Measurements from ENCODE around the gene GPX1. TPM values are rescaled to one million over a fixed set of nuclear protein-coding genes. Genes with fewer than 3 reads are reported as not detected.
"Not testable (repeated sequence)": the region's sequence is repeated elsewhere in the genome, so short reads cannot be mapped to it uniquely, and the experiment has no call there.

The GPX1 gene
- total and polyA plus RNA-seq, 5 experiments from 2014 or later = 73.6 to 249 (median 149) TPM

DNA sequence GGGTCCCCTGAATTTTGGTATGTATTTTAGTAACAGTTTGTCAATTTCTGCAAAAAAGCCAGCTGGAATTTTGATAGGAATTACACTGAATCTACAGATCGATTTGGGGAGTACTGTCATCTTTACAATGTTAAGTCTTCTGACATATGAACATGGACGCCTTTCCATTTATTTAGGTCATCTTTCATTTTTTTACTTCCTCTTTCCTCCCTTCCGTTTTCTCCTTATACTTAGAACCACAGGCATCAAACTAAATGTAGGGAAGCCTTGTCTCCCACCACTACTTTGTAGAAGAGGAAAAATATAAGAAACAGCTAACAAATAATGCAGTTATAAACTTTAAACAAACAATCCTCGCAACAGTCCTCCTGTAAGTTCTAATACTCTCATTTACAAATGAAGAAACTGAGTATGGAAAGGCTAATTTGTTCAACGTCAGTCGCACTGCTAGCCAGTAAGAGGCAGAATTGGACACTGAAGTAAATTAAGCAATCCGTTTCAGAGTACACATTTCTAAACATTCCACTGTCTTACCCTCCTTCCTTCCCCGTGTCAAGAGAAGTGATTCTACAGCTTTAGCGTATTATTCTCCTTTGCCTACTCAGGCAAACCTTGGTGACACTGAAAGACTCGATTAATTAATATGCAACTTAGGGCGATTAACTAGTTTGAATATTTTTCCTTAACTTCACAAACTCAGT lies 28.1 kb upstream of the GPX1 start:
- ATAC-seq (no peak), DNase-seq (no peak)
- POLR2A ChIA-PET = interaction anchor here (0.6 kb wide), 1 partner anchor 176 kb away, joined by 5 read pairs; no protein-coding TSS in a partner anchor
- peak overlapping the region in 5 of 10 donors; percentile 4 to 54 (median 48) for H3K4me3 Mint-ChIP-seq
- H3K4me1 Mint-ChIP-seq = peaks cover 20 to 83% (median 64%) of the 10 kb centered on the region in 4 donors
- H3K9me3 Mint-ChIP-seq = no peaks in the 10 kb centered on the region
- peak overlapping the region; percentile 15 to 79 (median 58) for H3K27ac Mint-ChIP-seq
- peaks cover 0 to 28% (median 0%) of the 10 kb centered on the region in 3 donors for H3K36me3 Mint-ChIP-seq
- H3K27me3 Mint-ChIP-seq = no peaks in the 10 kb centered on the region

DNA sequence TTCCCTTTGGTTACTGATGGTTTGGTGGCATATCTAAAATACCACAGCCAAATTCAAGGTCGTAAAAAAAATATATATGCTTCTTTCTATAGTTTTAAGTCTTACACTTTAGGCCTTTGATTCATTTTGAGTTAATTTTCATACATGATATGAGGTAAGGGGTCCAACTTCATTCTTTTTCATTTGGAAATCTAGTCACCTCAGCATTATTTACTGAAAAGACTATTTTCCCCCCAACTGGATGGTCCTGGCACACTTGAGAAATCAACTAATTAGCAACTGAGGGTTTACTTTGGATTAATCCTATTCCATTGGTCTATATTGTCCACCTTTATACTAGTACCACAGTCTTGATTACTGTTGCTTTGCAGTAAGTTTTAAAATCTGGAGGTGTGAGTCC lies 27.5 kb upstream of the GPX1 start:
- Mint-ChIP-seq H3K36me3 (peaks cover 0 to 28% (median 0%) of the 10 kb centered on the region in 3 donors), H3K4me3 (peak overlapping the region in 3 of 10 donors; percentile 4 to 49 (median 18)), H3K4me1 (peaks cover 20 to 82% (median 63%) of the 10 kb centered on the region in 4 donors), H3K27ac (peak overlapping the region in 4 of 10 donors; percentile 31 to 57 (median 50)), H3K9me3 (no peaks in the 10 kb centered on the region), H3K27me3 (no peaks in the 10 kb centered on the region)
- ATAC-seq (no peak), DNase-seq (no peak)
- POLR2A ChIA-PET = interaction anchor here (0.6 kb wide), 1 partner anchor 176 kb away, joined by 5 read pairs; no protein-coding TSS in a partner anchor

DNA sequence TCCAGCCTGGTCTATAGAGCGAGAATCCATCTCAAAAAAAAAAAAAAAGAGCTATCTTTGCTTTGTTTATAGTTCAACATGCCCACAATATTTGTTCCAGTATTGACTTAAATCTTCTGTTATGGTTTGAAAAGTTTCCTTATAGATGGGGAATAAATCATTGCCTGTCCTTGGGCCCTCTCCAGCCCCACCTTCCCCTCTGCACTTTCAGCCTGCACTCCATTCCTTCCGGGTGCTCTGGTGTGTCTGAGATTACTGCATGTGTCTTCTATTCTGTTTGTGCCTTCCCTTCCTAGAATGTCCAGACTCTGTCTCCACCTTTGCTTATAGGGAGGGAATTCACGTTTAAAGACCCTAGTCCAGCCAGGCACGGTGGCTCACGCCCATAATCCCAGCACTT lies 25.2 kb upstream of the GPX1 start:
- peaks cover 30 to 79% (median 69%) of the 10 kb centered on the region in 4 donors for H3K4me1 Mint-ChIP-seq
- peak overlapping the region in 7 of 10 donors; percentile 0 to 84 (median 47) for H3K27ac Mint-ChIP-seq
- no peaks in the 10 kb centered on the region for H3K27me3 Mint-ChIP-seq
- POLR2A ChIA-PET = no interaction called here
- ATAC-seq (no peak), DNase-seq (no peak)
- peaks cover 0 to 27% (median 0%) of the 10 kb centered on the region in 3 donors for H3K36me3 Mint-ChIP-seq
- H3K9me3 Mint-ChIP-seq = no peaks in the 10 kb centered on the region
- peak overlapping the region in 2 of 10 donors; percentile 15 to 36 for H3K4me3 Mint-ChIP-seq

DNA sequence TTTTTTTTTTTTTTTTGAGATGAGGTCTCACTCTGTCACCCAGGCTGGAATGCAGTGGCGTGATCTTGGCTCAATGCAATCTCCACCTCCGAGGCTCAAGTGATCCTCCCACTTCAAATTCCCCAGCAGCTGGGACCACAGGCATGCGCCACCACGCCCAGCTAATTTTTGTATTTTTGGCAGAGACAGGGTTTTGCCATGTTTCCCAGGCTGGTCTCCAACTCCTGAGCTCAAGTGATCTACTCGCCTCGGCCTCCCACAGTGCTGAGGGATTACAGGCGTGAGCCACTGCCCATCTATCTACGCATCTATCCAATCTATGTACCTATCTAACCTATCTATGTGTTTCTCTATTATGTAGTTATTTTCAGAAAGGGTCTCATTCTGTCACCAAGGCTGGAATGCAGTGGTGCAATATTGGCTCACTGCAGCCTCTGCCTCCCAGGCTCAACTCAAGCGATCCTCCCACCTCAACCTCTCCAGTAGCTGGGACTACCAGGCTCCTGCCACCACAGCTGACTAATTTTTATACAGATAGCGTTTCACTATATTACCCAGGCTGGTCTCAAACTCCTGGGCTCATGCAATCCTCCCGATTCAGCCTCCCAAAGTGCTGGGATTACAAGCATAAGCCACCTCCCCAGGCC lies 20.2 kb upstream of the GPX1 start:
- Mint-ChIP-seq H3K27me3 (no peaks in the 10 kb centered on the region), H3K9me3 (no peaks in the 10 kb centered on the region), H3K4me3 (peak overlapping the region in 4 of 10 donors; percentile 4 to 26 (median 18)), H3K4me1 (peaks cover 18 to 64% (median 53%) of the 10 kb centered on the region in 4 donors), H3K27ac (peak overlapping the region in 6 of 10 donors; percentile 16 to 85 (median 66)), H3K36me3 (peaks cover 0 to 40% (median 12%) of the 10 kb centered on the region in 3 donors)
- POLR2A ChIA-PET = no interaction called here
- DNase-seq (no peak), ATAC-seq (no peak)

DNA sequence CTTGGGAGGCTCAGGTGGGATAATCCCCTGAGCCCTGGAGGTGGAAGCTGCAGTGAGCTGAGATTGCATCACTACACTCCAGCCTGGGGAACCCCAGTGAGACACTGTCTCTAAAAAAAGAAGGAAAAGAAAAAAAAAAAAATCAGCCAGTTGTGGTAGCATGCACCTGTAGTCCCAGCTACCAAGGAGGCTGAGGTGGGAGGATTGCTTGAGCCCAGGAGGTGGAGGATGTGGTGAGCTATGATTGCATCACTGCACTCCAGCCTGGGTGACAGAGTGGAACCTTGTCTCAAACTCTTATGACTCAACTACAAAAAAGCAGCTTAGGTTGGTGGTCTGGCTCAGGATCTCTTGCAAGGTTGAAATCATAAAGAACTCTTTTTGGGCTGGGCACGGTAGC lies 19.3 kb upstream of the GPX1 start:
- Mint-ChIP-seq H3K9me3 (no peaks in the 10 kb centered on the region), H3K27ac (peak overlapping the region in 7 of 10 donors; percentile 18 to 73 (median 45)), H3K4me3 (peak overlapping the region in 3 of 10 donors; percentile 4 to 41 (median 14)), H3K4me1 (peaks cover 17 to 60% (median 51%) of the 10 kb centered on the region in 4 donors), H3K36me3 (peaks cover 0 to 45% (median 13%) of the 10 kb centered on the region in 3 donors), H3K27me3 (no peaks in the 10 kb centered on the region)
- ATAC-seq (peak; percentile 52 to 63), DNase-seq (peak in 5 of 10 donors; percentile 5 to 28 (median 6))
- POLR2A ChIA-PET = no interaction called here

DNA sequence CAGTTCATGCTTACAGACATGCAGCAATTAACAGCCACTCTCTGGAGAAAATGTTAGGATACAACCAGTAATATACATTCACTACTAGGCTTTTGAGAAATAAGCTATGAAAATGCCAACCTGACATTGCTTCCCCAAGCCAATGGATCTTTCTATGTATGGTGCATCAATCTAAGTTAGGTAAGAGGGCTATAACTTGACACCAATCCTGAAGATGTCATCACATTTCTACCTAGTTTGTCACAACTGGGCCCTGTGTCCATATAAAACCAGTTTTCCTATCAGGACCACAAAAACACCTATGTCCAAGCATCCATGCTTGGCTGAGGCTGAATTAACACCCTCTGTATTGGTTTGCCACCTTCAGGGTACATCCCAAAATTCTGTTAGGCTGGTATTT lies 13.8 kb upstream of the GPX1 start:
- H3K27me3 Mint-ChIP-seq = no peaks in the 10 kb centered on the region
- peaks cover 0 to 82% (median 15%) of the 10 kb centered on the region in 3 donors for H3K36me3 Mint-ChIP-seq
- H3K4me3 Mint-ChIP-seq = no peak overlapping the region
- peaks cover 7 to 39% (median 30%) of the 10 kb centered on the region in 4 donors for H3K4me1 Mint-ChIP-seq
- ATAC-seq (no peak), DNase-seq (no peak)
- POLR2A ChIA-PET = no interaction called here
- H3K27ac Mint-ChIP-seq = peak overlapping the region in 2 of 10 donors; percentile 14 to 79
- H3K9me3 Mint-ChIP-seq = no peaks in the 10 kb centered on the region

DNA sequence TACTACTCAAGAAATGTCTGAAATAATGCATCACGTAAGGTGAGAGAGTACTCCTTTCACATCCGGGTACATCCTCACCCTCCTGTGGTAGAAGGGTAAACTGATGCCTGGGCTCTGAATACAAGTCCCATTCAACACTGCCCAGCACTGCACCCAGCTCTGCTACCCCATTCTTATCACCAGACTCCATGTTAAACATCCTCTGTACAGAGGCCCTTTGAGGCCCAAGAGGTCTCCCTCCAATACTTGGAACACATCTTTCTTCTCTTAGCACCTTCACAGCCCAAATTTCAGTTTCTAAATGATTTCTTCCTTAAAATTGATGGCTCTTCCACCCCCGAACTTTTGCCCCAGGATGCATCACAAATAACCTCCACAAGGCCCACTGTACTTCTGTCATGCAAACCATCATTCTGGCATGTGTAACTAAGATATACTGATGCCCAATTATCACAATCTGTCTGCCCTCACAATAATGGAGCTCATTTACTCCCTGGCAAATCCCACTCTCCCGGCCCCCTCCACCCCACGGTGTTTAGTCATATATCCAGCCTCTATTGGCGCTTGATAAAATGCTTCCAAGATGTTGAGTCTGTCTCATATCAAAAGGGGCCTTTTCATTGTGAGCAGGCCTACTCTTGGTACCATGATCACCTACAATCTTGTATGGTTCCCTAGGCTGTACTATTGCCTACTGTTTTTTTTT lies 12.6 kb upstream of the GPX1 start:
- H3K36me3 Mint-ChIP-seq = peaks cover 0 to 93% (median 15%) of the 10 kb centered on the region in 3 donors
- peaks cover 8 to 32% (median 28%) of the 10 kb centered on the region in 4 donors for H3K4me1 Mint-ChIP-seq
- DNase-seq = no peak
- POLR2A ChIA-PET = no interaction called here
- peak overlapping the region; percentile 4 to 79 (median 42) for H3K27ac Mint-ChIP-seq
- no peaks in the 10 kb centered on the region for H3K27me3 Mint-ChIP-seq
- no peaks in the 10 kb centered on the region for H3K9me3 Mint-ChIP-seq
- no peak overlapping the region for H3K4me3 Mint-ChIP-seq
- ATAC-seq = no peak

GRCh38 chr3:49362561-49362960 lies 4.4 kb upstream of the GPX1 start:
- Mint-ChIP-seq H3K27me3 (no peaks in the 10 kb centered on the region), H3K9me3 (no peaks in the 10 kb centered on the region), H3K36me3 (peaks cover 0 to 80% (median 17%) of the 10 kb centered on the region in 3 donors), H3K4me1 (peaks cover 9 to 31% (median 18%) of the 10 kb centered on the region in 4 donors), H3K27ac (peak overlapping the region; percentile 55 to 92 (median 79)), H3K4me3 (peak overlapping the region in 1 of 10 donors; percentile 30)
- POLR2A ChIA-PET = interaction anchor here (0.6 to 2.2 kb wide), 2 partner anchors 12 to 22 kb away, joined by 3 to 7 read pairs; partner anchors contain the start of gene USP4
- DNase-seq = no peak
- ATAC-seq = no peak

GRCh38 chr3:49359623-49360022 lies 1.5 kb upstream of the GPX1 start:
- peaks cover 0 to 61% (median 20%) of the 10 kb centered on the region in 3 donors for H3K36me3 Mint-ChIP-seq
- no peaks in the 10 kb centered on the region for H3K9me3 Mint-ChIP-seq
- peak overlapping the region in 8 of 10 donors; percentile 60 to 97 (median 89) for H3K27ac Mint-ChIP-seq
- no peak for DNase-seq
- no peaks in the 10 kb centered on the region for H3K27me3 Mint-ChIP-seq
- H3K4me3 Mint-ChIP-seq = peak overlapping the region in 6 of 10 donors; percentile 19 to 98 (median 96)
- POLR2A ChIA-PET = interaction anchor here (0.6 to 4.9 kb wide), 8 partner anchors 20 to 110 kb away, joined by 4 to 69 read pairs (median 6); partner anchors contain the start of genes DAG1, NICN1, RHOA and TCTA
- no peak for ATAC-seq
- peaks cover 16 to 50% (median 35%) of the 10 kb centered on the region in 4 donors for H3K4me1 Mint-ChIP-seq

GRCh38 chr3:49358884-49359225 lies 702 bp upstream of the GPX1 start:
- POLR2A ChIA-PET = interaction anchor here (0.8 to 4.9 kb wide), 9 partner anchors 11 to 111 kb away, joined by 3 to 69 read pairs (median 5); partner anchors contain the start of genes DAG1, NICN1, RHOA and TCTA
- peak in 2 of 10 donors; percentile 9 to 13 for DNase-seq
- H3K9me3 Mint-ChIP-seq = no peaks in the 10 kb centered on the region
- peaks cover 0 to 56% (median 22%) of the 10 kb centered on the region in 3 donors for H3K36me3 Mint-ChIP-seq
- H3K27me3 Mint-ChIP-seq = no peaks in the 10 kb centered on the region
- H3K27ac Mint-ChIP-seq = peak overlapping the region; percentile 75 to 98 (median 90)
- ATAC-seq = peak in 1 of 2 donors; percentile 2
- H3K4me3 Mint-ChIP-seq = peak overlapping the region; percentile 87 to 98 (median 95)
- H3K4me1 Mint-ChIP-seq = peaks cover 16 to 51% (median 36%) of the 10 kb centered on the region in 4 donors

DNA sequence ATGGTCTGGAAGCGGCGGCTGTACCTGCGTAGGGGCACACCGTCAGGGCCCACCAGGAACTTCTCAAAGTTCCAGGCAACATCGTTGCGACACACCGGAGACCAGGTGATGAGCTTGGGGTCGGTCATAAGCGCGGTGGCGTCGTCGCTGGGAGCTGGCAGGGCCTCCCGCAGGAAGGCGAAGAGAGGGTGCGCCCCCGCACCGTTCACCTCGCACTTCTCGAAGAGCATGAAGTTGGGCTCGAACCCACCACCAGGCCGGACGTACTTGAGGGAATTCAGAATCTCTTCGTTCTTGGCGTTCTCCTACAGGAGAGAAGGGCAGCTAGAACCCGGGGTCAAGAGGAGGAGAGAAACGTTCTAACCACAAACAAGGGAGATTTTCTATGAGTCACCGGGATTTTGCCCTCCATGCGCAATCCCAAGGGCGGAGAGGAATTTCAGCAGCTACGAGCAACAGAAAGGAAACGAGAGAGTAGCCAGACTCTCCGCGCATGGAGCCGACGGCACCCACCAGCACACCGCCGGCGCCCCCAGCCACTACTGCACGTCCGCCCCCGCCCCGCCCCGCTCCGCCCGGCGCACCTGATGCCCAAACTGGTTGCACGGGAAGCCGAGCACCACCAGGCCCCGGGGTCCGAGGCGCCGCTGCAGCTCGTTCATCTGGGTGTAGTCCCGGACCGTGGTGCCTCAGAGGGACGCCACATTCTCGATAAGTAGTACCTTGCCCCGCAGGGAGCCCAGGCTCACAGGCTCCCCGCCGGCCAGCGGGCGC lies 523 bp downstream of the GPX1 start:
- H3K9me3 Mint-ChIP-seq, H3K27me3 Mint-ChIP-seq: not testable (repeated sequence)
- Mint-ChIP-seq H3K4me3 (peak overlapping the region; percentile 87 to 98 (median 95)), H3K27ac (peak overlapping the region; percentile 90 to 99 (median 96)), H3K4me1 (peaks cover 17 to 45% (median 34%) of the 10 kb centered on the region in 4 donors), H3K36me3 (peaks cover 0 to 47% (median 22%) of the 10 kb centered on the region in 3 donors)
- ATAC-seq (peak; percentile 53 to 60), DNase-seq (peak; percentile 38 to 73 (median 54))
- POLR2A ChIA-PET = interaction anchor here (0.7 to 4.9 kb wide), 14 partner anchors 9 to 264 kb away, joined by 3 to 69 read pairs (median 4); partner anchors contain the start of genes DAG1, NICN1, QRICH1 and RHOA
